ENCODE measurements around the gene POLDIP3.

Gene POLDIP3

GRCh38 chr22:42639541-42640241, 25.0 kb upstream of the POLDIP3 start:
- TF ChIP-seq TAF1 (IDR thresholded peaks at IDR 0.05; ENCODE audit: borderline replicate concordance, low read depth, low read length) (no peak), POLR2A (IDR thresholded peaks at IDR 0.05; ENCODE audit: low read depth, low read length) (no peak), POLR2AphosphoS5 (IDR thresholded peaks at IDR 0.05; ENCODE audit: low read depth, low read length) (no peak)
- FAIRE-seq, result no peak
- no peak for DNase-seq (ENCODE audit: insufficient read length)

- FAIRE-seq (no peak), DNase-seq (ENCODE audit: insufficient read length) (no peak)
- TF ChIP-seq TAF1 (IDR thresholded peaks at IDR 0.05; ENCODE audit: borderline replicate concordance, low read depth, low read length), result no peak
- TF ChIP-seq POLR2AphosphoS5 (IDR thresholded peaks at IDR 0.05; ENCODE audit: low read depth, low read length), result no peak
- TF ChIP-seq POLR2A (IDR thresholded peaks at IDR 0.05; ENCODE audit: low read depth, low read length), result no peak
Measured at GRCh38 chr22:42637555-42637954, 22.9 kb upstream of the POLDIP3 start.

- no peak for FAIRE-seq
- TF ChIP-seq POLR2AphosphoS5 (IDR thresholded peaks at IDR 0.05; ENCODE audit: low read depth, low read length), result no peak
- no peak for DNase-seq (ENCODE audit: insufficient read length)
Measured at GRCh38 chr22:42636506-42636905, 21.8 kb upstream of the POLDIP3 start.

- TF ChIP-seq POLR2AphosphoS5 (IDR thresholded peaks at IDR 0.05; ENCODE audit: low read depth, low read length) (no peak), POLR2A (IDR thresholded peaks at IDR 0.05; ENCODE audit: low read depth, low read length) (no peak), TAF1 (IDR thresholded peaks at IDR 0.05; ENCODE audit: borderline replicate concordance, low read depth, low read length) (no peak)
- FAIRE-seq (no peak), DNase-seq (ENCODE audit: insufficient read length) (no peak)
Measured at GRCh38 chr22:42635531-42635930, 20.8 kb upstream of the POLDIP3 start.

- no peak for TF ChIP-seq POLR2AphosphoS5 (IDR thresholded peaks at IDR 0.05; ENCODE audit: low read depth, low read length)
- TF ChIP-seq TAF1 (IDR thresholded peaks at IDR 0.05; ENCODE audit: borderline replicate concordance, low read depth, low read length), result no peak
- TF ChIP-seq POLR2A (IDR thresholded peaks at IDR 0.05; ENCODE audit: low read depth, low read length), result no peak
- DNase-seq (ENCODE audit: insufficient read length) (no peak), FAIRE-seq (no peak)
Measured at GRCh38 chr22:42633013-42633412, 18.3 kb upstream of the POLDIP3 start.

GRCh38 chr22:42632096-42632495, 17.4 kb upstream of the POLDIP3 start:
- FAIRE-seq, result no peak
- DNase-seq (ENCODE audit: insufficient read length), result peak; percentile 31
- TF ChIP-seq POLR2A (IDR thresholded peaks at IDR 0.05; ENCODE audit: low read depth, low read length) (no peak), POLR2AphosphoS5 (IDR thresholded peaks at IDR 0.05; ENCODE audit: low read depth, low read length) (no peak), TAF1 (IDR thresholded peaks at IDR 0.05; ENCODE audit: borderline replicate concordance, low read depth, low read length) (no peak)

GRCh38 chr22:42630901-42631602, 16.4 kb upstream of the POLDIP3 start:
- no peak for FAIRE-seq
- peak; percentile 20 for DNase-seq (ENCODE audit: insufficient read length)
- TF ChIP-seq POLR2AphosphoS5 (IDR thresholded peaks at IDR 0.05; ENCODE audit: low read depth, low read length) (no peak), POLR2A (IDR thresholded peaks at IDR 0.05; ENCODE audit: low read depth, low read length) (no peak), TAF1 (IDR thresholded peaks at IDR 0.05; ENCODE audit: borderline replicate concordance, low read depth, low read length) (no peak)

GRCh38 chr22:42630211-42630610, 15.5 kb upstream of the POLDIP3 start:
- FAIRE-seq, result no peak
- DNase-seq (ENCODE audit: insufficient read length), result no peak
- TF ChIP-seq POLR2AphosphoS5 (IDR thresholded peaks at IDR 0.05; ENCODE audit: low read depth, low read length) (no peak), TAF1 (IDR thresholded peaks at IDR 0.05; ENCODE audit: borderline replicate concordance, low read depth, low read length) (no peak), POLR2A (IDR thresholded peaks at IDR 0.05; ENCODE audit: low read depth, low read length) (no peak)

GRCh38 chr22:42627981-42628380, 13.3 kb upstream of the POLDIP3 start:
- TF ChIP-seq TAF1 (IDR thresholded peaks at IDR 0.05; ENCODE audit: borderline replicate concordance, low read depth, low read length) (no peak), POLR2AphosphoS5 (IDR thresholded peaks at IDR 0.05; ENCODE audit: low read depth, low read length) (no peak), POLR2A (IDR thresholded peaks at IDR 0.05; ENCODE audit: low read depth, low read length) (no peak)
- DNase-seq (ENCODE audit: insufficient read length) (no peak), FAIRE-seq (no peak)

- DNase-seq (ENCODE audit: insufficient read length) (peak; percentile 19), FAIRE-seq (no peak)
- TF ChIP-seq POLR2AphosphoS5 (IDR thresholded peaks at IDR 0.05; ENCODE audit: low read depth, low read length) (no peak), POLR2A (IDR thresholded peaks at IDR 0.05; ENCODE audit: low read depth, low read length) (no peak), TAF1 (IDR thresholded peaks at IDR 0.05; ENCODE audit: borderline replicate concordance, low read depth, low read length) (no peak)
Measured at GRCh38 chr22:42626951-42627625, 12.4 kb upstream of the POLDIP3 start.

GRCh38 chr22:42626431-42626830, 11.7 kb upstream of the POLDIP3 start:
- FAIRE-seq (no peak), DNase-seq (ENCODE audit: insufficient read length) (no peak)
- TF ChIP-seq POLR2A (IDR thresholded peaks at IDR 0.05; ENCODE audit: low read depth, low read length) (no peak), TAF1 (IDR thresholded peaks at IDR 0.05; ENCODE audit: borderline replicate concordance, low read depth, low read length) (no peak), POLR2AphosphoS5 (IDR thresholded peaks at IDR 0.05; ENCODE audit: low read depth, low read length) (no peak)

- no peak for FAIRE-seq
- TF ChIP-seq TAF1 (IDR thresholded peaks at IDR 0.05; ENCODE audit: borderline replicate concordance, low read depth, low read length) (no peak), POLR2AphosphoS5 (IDR thresholded peaks at IDR 0.05; ENCODE audit: low read depth, low read length) (no peak), POLR2A (IDR thresholded peaks at IDR 0.05; ENCODE audit: low read depth, low read length) (no peak)
- DNase-seq (ENCODE audit: insufficient read length), result no peak
Measured at GRCh38 chr22:42625416-42625815, 10.7 kb upstream of the POLDIP3 start.
